Activated T-cell treated with anti-CD3 and anti-CD28 coated beads, Interleukin-2, amount 50 U/mL, for 72 hours (primary cell): ENCODE data around the gene HSPB9. TPM values are rescaled to one million over a fixed set of nuclear protein-coding genes. Genes with fewer than 3 reads are reported as not detected.

Source experiments
- ATAC-seq, 2 donors: fragments of 150-1000 bp; cut with Tn5 transposase; replicated peaks in 1 of 2; 2 replicates each; pipeline ENCODE4 v1.10.0; 2021; ENCODE audit warnings: moderate library complexity in 2 of 2, mild to moderate bottlenecking in 1 of 2
- DNase-seq, 2 donors: peaks; one replicate each; pipeline ENCODE4 v3.0.0; 2021 to 2022; ENCODE audit warnings: mixed read lengths in 1 of 2
- H3K27ac Mint-ChIP-seq: one replicate; pipeline ENCODE4 v1.8.0; 2022; ENCODE audit warnings: mild to moderate bottlenecking, moderate library complexity, mixed read lengths
- H3K27me3 Mint-ChIP-seq: one replicate; pipeline ENCODE4 v1.8.0; 2022; ENCODE audit warnings: low read depth, mixed read lengths
- H3K36me3 Mint-ChIP-seq, 2 donors: one replicate each; pipeline ENCODE4 v1.8.0; 2022; ENCODE audit warnings: mixed read lengths in 2 of 2, mild to moderate bottlenecking in 1 of 2; ENCODE audit not compliant: insufficient read depth in 2 of 2
- H3K4me1 Mint-ChIP-seq: one replicate; pipeline ENCODE4 v1.8.0; 2022; ENCODE audit warnings: low read depth, mixed read lengths
- H3K4me3 Mint-ChIP-seq, 2 donors: one replicate each; pipeline ENCODE4 v1.8.0; 2022; ENCODE audit warnings: mild to moderate bottlenecking in 2 of 2, mixed read lengths in 2 of 2, moderate library complexity in 2 of 2
- H3K9me3 Mint-ChIP-seq, 2 donors: one replicate each; pipeline ENCODE4 v1.8.0; 2022; ENCODE audit warnings: mixed read lengths in 2 of 2
- total RNA-seq, 2 donors: library from RNA; stranded (reverse); gene quantifications; one replicate each; pipeline ENCODE4 v1.2.3, GENCODE V29; 2022

The HSPB9 gene
- total RNA-seq, 2 donors from 2014 or later, result 0.28 TPM; not detected in 1

- ATAC-seq (no peak), DNase-seq (no peak)
- no peaks in the 10 kb centered on the region for H3K36me3 Mint-ChIP-seq
- H3K4me1 Mint-ChIP-seq, result peaks cover 7% of the 10 kb centered on the region
- H3K4me3 Mint-ChIP-seq, result no peak overlapping the region
- H3K27ac Mint-ChIP-seq, result no peak overlapping the region
- H3K9me3 Mint-ChIP-seq, result no peaks in the 10 kb centered on the region
- peaks cover 26% of the 10 kb centered on the region for H3K27me3 Mint-ChIP-seq
These were observed 29.7 kb upstream of the HSPB9 start for GRCh38 chr17:42092939-42093338.

- H3K27me3 Mint-ChIP-seq, result peaks cover 24% of the 10 kb centered on the region
- ATAC-seq (no peak), DNase-seq (no peak)
- no peaks in the 10 kb centered on the region for H3K9me3 Mint-ChIP-seq
- no peak overlapping the region for H3K4me3 Mint-ChIP-seq
- H3K36me3 Mint-ChIP-seq, result no peaks in the 10 kb centered on the region
- peaks cover 10% of the 10 kb centered on the region for H3K4me1 Mint-ChIP-seq
- H3K27ac Mint-ChIP-seq, result no peak overlapping the region
These were observed 28.1 kb upstream of the HSPB9 start for GRCh38 chr17:42094375-42095069.

GRCh38 chr17:42096360-42097111 is 26.1 kb upstream of the HSPB9 start:
- peaks cover 10% of the 10 kb centered on the region for H3K4me1 Mint-ChIP-seq
- peaks cover 22% of the 10 kb centered on the region for H3K27me3 Mint-ChIP-seq
- no peak for DNase-seq
- H3K36me3 Mint-ChIP-seq, result no peaks in the 10 kb centered on the region
- H3K27ac Mint-ChIP-seq, result no peak overlapping the region
- no peak overlapping the region for H3K4me3 Mint-ChIP-seq
- ATAC-seq, result no peak
- no peaks in the 10 kb centered on the region for H3K9me3 Mint-ChIP-seq

GRCh38 chr17:42097691-42098631 is 24.6 kb upstream of the HSPB9 start, which contains the start of gene ZNF385C:
ZNF385C (minus strand) TSS chr17:42098473; CDS start chr17:42063056, 35,417 bp downstream.
- Mint-ChIP-seq H3K9me3 (no peaks in the 10 kb centered on the region), H3K27ac (no peak within 1 kb of the TSS), H3K36me3 (no peaks in the 10 kb centered on the region), H3K4me1 (peaks cover 10% of the 10 kb centered on the region), H3K4me3 (peak within 1 kb of the TSS; percentile 61 to 63), H3K27me3 (peaks cover 22% of the 10 kb centered on the region)
- ATAC-seq (peak; percentile 72 to 73), DNase-seq (peak in 1 of 2 donors; percentile 45)

GRCh38 chr17:42098730-42099399 is 23.7 kb upstream of the HSPB9 start:
- peak; percentile 10 to 18 for ATAC-seq
- no peak for DNase-seq
- Mint-ChIP-seq H3K36me3 (no peaks in the 10 kb centered on the region), H3K9me3 (no peaks in the 10 kb centered on the region), H3K4me1 (peaks cover 10% of the 10 kb centered on the region), H3K27ac (no peak overlapping the region), H3K27me3 (peaks cover 22% of the 10 kb centered on the region), H3K4me3 (no peak overlapping the region)

- Mint-ChIP-seq H3K36me3 (no peaks in the 10 kb centered on the region), H3K27me3 (peaks cover 15% of the 10 kb centered on the region), H3K4me1 (peaks cover 10% of the 10 kb centered on the region), H3K4me3 (no peak overlapping the region), H3K27ac (no peak overlapping the region), H3K9me3 (no peaks in the 10 kb centered on the region)
- DNase-seq, result peak; percentile 82 to 88
- ATAC-seq, result peak; percentile 79 to 82
These were observed 20.9 kb upstream of the HSPB9 start for GRCh38 chr17:42101513-42102292.

GRCh38 chr17:42103221-42103954 is 19.2 kb upstream of the HSPB9 start:
- Mint-ChIP-seq H3K4me3 (no peak overlapping the region), H3K27ac (no peak overlapping the region), H3K27me3 (no peaks in the 10 kb centered on the region), H3K9me3 (no peaks in the 10 kb centered on the region), H3K4me1 (peaks cover 9% of the 10 kb centered on the region), H3K36me3 (no peaks in the 10 kb centered on the region)
- DNase-seq (no peak), ATAC-seq (no peak)

- no peak overlapping the region for H3K27ac Mint-ChIP-seq
- DNase-seq (no peak), ATAC-seq (no peak)
- no peak overlapping the region for H3K4me3 Mint-ChIP-seq
- H3K36me3 Mint-ChIP-seq, result no peaks in the 10 kb centered on the region
- H3K27me3 Mint-ChIP-seq, result no peaks in the 10 kb centered on the region
- H3K9me3 Mint-ChIP-seq, result no peaks in the 10 kb centered on the region
- peaks cover 9% of the 10 kb centered on the region for H3K4me1 Mint-ChIP-seq
These were observed 18.3 kb upstream of the HSPB9 start for GRCh38 chr17:42104264-42104663.

- peak overlapping the region in 1 of 2 donors; percentile 20 for H3K4me3 Mint-ChIP-seq
- no peaks in the 10 kb centered on the region for H3K27me3 Mint-ChIP-seq
- no peaks in the 10 kb centered on the region for H3K36me3 Mint-ChIP-seq
- H3K4me1 Mint-ChIP-seq, result peaks cover 16% of the 10 kb centered on the region
- no peak overlapping the region for H3K27ac Mint-ChIP-seq
- DNase-seq (no peak), ATAC-seq (no peak)
- H3K9me3 Mint-ChIP-seq, result no peaks in the 10 kb centered on the region
These were observed 16.6 kb upstream of the HSPB9 start for GRCh38 chr17:42106009-42106408.

GRCh38 chr17:42107124-42107523 is 15.5 kb upstream of the HSPB9 start:
- Mint-ChIP-seq H3K27ac (no peak overlapping the region), H3K4me1 (peaks cover 22% of the 10 kb centered on the region), H3K27me3 (no peaks in the 10 kb centered on the region), H3K36me3 (no peaks in the 10 kb centered on the region), H3K4me3 (peak overlapping the region in 1 of 2 donors; percentile 74), H3K9me3 (no peaks in the 10 kb centered on the region)
- ATAC-seq, result no peak
- no peak for DNase-seq
